Epithelial cell of proximal tubule (primary cell): ENCODE data around the gene CPEB3. TPM values are rescaled to one million over a fixed set of nuclear protein-coding genes. Genes with fewer than 3 reads are reported as not detected.
A peak's percentile ranks its signal among the peaks of the same experiment; 100 is the strongest.

Source experiments
- DNase-seq: peaks from one replicate; pipeline ENCODE4 v3.0.0-alpha.2; 2011; ENCODE audit warnings: low read depth
- H3K4me3 ChIP-seq: 2 replicates; pipeline ENCODE4 v1.5.1; 2011; ENCODE audit warnings: low read depth, mild to moderate bottlenecking, low read length
- CTCF ChIP-seq: conservative IDR thresholded peaks from 2 replicates; pipeline ENCODE4 v1.5.1; 2012; ENCODE audit warnings: low read depth, mild to moderate bottlenecking, low read length
- total RNA-seq: library from RNA; depleted of rRNA; stranded (reverse); fragments of >200 nt; gene quantifications from 2 replicates; pipeline ENCODE4 v1.2.3, GENCODE V29; 2015

CPEB3 gene
- total RNA-seq, 1 donor from 2014 or later: 0.52 TPM

GRCh38 chr10:92291616-92291865 is 663 bp upstream of the CPEB3 start:
- no peak for DNase-seq
- no peak for TF ChIP-seq CTCF

GRCh38 chr10:92290076-92290836 is 622 bp downstream of the CPEB3 start:
- peak overlapping the region; percentile 96 for H3K4me3 ChIP-seq
- TF ChIP-seq CTCF: no peak
- DNase-seq: no peak

More at GRCh38 chr10:92291616-92291865, 663 bp upstream of the CPEB3 start:
- H3K4me3 ChIP-seq: peak overlapping the region; percentile 96

- no peak for DNase-seq
- no peak for TF ChIP-seq CTCF
- no peak overlapping the region for H3K4me3 ChIP-seq
Measured at GRCh38 chr10:92284112-92284704, 6.7 kb downstream of the CPEB3 start.

GRCh38 chr10:92278996-92279696 is 11.7 kb downstream of the CPEB3 start:
- no peak overlapping the region for H3K4me3 ChIP-seq
- TF ChIP-seq CTCF: no peak
- no peak for DNase-seq

GRCh38 chr10:92274071-92274470 is 16.8 kb downstream of the CPEB3 start:
- TF ChIP-seq CTCF: no peak
- no peak for DNase-seq
- H3K4me3 ChIP-seq: no peak overlapping the region

- no peak overlapping the region for H3K4me3 ChIP-seq
- no peak for TF ChIP-seq CTCF
- DNase-seq: no peak
Measured at GRCh38 chr10:92268748-92269147, 22.1 kb downstream of the CPEB3 start.

GRCh38 chr10:92267343-92267742 is 23.5 kb downstream of the CPEB3 start:
- no peak overlapping the region for H3K4me3 ChIP-seq
- TF ChIP-seq CTCF: no peak
- no peak for DNase-seq
